ENCODE results near the gene SCT. TPM values are rescaled to one million over a fixed set of nuclear protein-coding genes. Genes with fewer than 3 reads are reported as not detected.

The SCT gene, protein sequence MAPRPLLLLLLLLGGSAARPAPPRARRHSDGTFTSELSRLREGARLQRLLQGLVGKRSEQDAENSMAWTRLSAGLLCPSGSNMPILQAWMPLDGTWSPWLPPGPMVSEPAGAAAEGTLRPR
- not detected in 2 replicates for total RNA-seq
- not detected in 2 replicates for polyA plus RNA-seq
- not detected in 2 replicates for polyA plus RNA-seq (2012)
- not detected in 2 replicates for polyA minus RNA-seq (ENCODE audit: low replicate concordance)

DNA sequence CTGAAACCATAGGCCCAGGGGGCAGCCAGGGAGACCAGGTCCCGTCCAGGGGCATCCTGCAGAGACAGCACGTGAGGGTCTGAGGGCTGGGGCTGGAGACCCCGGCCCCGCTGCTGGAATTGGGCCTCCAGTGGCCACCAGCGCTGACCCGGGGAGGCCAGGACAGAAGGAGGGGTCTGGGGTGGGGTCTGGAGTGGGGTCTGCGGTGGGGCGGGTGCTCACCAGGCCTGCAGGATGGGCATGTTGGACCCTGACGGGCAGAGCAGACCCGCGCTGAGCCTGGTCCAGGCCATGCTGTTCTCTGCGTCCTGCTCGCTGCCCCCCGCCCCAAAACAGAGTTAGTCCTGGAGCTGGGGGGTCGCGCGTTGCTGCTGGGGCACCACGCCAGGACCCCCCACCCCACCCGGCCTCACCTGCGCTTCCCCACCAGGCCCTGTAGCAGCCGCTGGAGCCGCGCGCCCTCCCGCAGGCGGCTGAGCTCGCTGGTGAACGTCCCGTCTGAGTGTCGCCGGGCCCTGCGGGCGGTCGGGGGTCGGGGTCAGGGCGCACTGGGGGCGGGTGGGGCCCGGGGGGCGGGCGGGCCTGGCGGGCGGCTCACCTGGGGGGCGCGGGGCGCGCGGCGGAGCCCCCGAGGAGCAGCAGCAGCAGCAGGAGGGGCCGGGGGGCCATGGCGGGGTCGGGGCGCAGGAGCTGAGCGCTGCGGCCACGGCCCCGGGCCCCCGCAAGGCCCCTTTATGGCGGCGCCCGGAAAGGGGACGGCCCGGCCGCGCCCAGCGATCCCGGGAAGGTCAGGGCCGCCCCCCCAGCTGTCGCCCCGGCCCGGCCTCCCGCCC, at the start of gene SCT:
TSS of gene SCT (minus strand) at position 707 of the 833 bp plus-strand sequence. CDS start at position 669, 38 bp downstream.
- TF ChIP-seq EZH2 (IDR thresholded peaks at IDR 0.05; ENCODE audit: low read length, missing control alignments) = no peak
- TF ChIP-seq, protein P1, sequence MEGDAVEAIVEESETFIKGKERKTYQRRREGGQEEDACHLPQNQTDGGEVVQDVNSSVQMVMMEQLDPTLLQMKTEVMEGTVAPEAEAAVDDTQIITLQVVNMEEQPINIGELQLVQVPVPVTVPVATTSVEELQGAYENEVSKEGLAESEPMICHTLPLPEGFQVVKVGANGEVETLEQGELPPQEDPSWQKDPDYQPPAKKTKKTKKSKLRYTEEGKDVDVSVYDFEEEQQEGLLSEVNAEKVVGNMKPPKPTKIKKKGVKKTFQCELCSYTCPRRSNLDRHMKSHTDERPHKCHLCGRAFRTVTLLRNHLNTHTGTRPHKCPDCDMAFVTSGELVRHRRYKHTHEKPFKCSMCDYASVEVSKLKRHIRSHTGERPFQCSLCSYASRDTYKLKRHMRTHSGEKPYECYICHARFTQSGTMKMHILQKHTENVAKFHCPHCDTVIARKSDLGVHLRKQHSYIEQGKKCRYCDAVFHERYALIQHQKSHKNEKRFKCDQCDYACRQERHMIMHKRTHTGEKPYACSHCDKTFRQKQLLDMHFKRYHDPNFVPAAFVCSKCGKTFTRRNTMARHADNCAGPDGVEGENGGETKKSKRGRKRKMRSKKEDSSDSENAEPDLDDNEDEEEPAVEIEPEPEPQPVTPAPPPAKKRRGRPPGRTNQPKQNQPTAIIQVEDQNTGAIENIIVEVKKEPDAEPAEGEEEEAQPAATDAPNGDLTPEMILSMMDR (conservative IDR thresholded peaks at IDR 0.05 in 1 of 2, IDR thresholded peaks at IDR 0.05 in 1 of 2; ENCODE audit: low read depth in 1 of 2, low read length in 2 of 2) = no peak
- H3K4me2 ChIP-seq (ENCODE audit: extremely low read depth, insufficient read depth, low read length) = no peak within 1 kb of the TSS

DNA sequence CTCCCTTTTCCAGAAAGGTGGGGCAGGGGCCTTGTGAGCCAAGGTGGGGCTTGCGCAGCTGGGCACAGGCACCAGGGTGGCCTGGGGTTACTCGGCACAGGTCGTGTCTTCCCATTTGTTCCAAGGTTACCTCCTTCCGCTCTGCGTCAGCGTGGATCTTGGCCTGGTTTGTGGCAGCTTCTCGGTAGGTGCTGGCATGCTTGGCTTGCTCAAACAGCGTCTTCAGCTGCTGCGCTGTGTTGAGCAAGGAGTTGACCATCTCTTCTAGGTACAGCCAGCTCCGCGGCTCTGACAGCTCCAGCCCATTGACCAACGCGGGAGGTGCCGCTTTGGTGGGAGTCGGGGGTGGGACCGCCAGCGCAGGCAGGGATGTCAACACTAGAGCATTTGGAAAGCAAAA, 47.4 kb upstream of the SCT start:
- Histone ChIP-seq H3K79me2 (ENCODE audit: control insufficient read depth, insufficient read depth, low read length) (no peaks in the 10 kb centered on the region), H3K9me3 (ENCODE audit: control insufficient read depth, insufficient read depth, low read depth, low read length) (no peaks in the 10 kb centered on the region), H3K27me3 (ENCODE audit: control insufficient read depth, insufficient read depth, low read length) (no peaks in the 10 kb centered on the region), H3K9ac (ENCODE audit: insufficient read depth, low read length) (no peak overlapping the region), H3K4me3 (replicated peaks in 1 of 4; ENCODE audit: control extremely low read depth in 1 of 4, insufficient read depth in 1 of 4, low read depth in 3 of 4, low read length in 4 of 4) (no peak overlapping the region), H3K27ac (ENCODE audit: insufficient read depth, low read length) (no peak overlapping the region), H3K4me1 (ENCODE audit: control insufficient read depth, extremely low read depth, insufficient read depth, low read length) (no peaks in the 10 kb centered on the region), H2AFZ (ENCODE audit: low read length) (no peak overlapping the region), H3K36me3 (ENCODE audit: control insufficient read depth, insufficient read depth, low read length) (peaks cover 10% of the 10 kb centered on the region), H3K4me2 (ENCODE audit: extremely low read depth, insufficient read depth, low read length) (no peak overlapping the region), H4K20me1 (ENCODE audit: control insufficient read depth, extremely low read depth, insufficient read depth, low read length) (no peaks in the 10 kb centered on the region)
- DNase-seq (ENCODE audit: low read depth in 2 of 2) = no peak
- TF ChIP-seq, protein P1 (conservative IDR thresholded peaks at IDR 0.05 in 1 of 2, IDR thresholded peaks at IDR 0.05 in 1 of 2; ENCODE audit: low read depth in 1 of 2, low read length in 2 of 2) = no peak
- no peak for TF ChIP-seq EZH2 (IDR thresholded peaks at IDR 0.05; ENCODE audit: low read length, missing control alignments)

More for the DNA sequence above, at the start of gene SCT:
- Histone ChIP-seq H3K36me3 (ENCODE audit: control insufficient read depth, insufficient read depth, low read length) (no peaks in the 10 kb centered on the region), H3K27me3 (ENCODE audit: control insufficient read depth, insufficient read depth, low read length) (no peaks in the 10 kb centered on the region), H3K4me3 (replicated peaks in 1 of 4; ENCODE audit: control extremely low read depth in 1 of 4, insufficient read depth in 1 of 4, low read depth in 3 of 4, low read length in 4 of 4) (no peak within 1 kb of the TSS), H2AFZ (ENCODE audit: low read length) (no peak within 1 kb of the TSS), H3K9ac (ENCODE audit: insufficient read depth, low read length) (no peak within 1 kb of the TSS), H3K9me3 (ENCODE audit: control insufficient read depth, insufficient read depth, low read depth, low read length) (no peaks in the 10 kb centered on the region), H3K79me2 (ENCODE audit: control insufficient read depth, insufficient read depth, low read length) (no peaks in the 10 kb centered on the region), H3K27ac (ENCODE audit: insufficient read depth, low read length) (no peak within 1 kb of the TSS), H3K4me1 (ENCODE audit: control insufficient read depth, extremely low read depth, insufficient read depth, low read length) (peaks cover 2% of the 10 kb centered on the region), H4K20me1 (ENCODE audit: control insufficient read depth, extremely low read depth, insufficient read depth, low read length) (no peaks in the 10 kb centered on the region)
- DNase-seq (ENCODE audit: low read depth in 2 of 2) = no peak

DNA sequence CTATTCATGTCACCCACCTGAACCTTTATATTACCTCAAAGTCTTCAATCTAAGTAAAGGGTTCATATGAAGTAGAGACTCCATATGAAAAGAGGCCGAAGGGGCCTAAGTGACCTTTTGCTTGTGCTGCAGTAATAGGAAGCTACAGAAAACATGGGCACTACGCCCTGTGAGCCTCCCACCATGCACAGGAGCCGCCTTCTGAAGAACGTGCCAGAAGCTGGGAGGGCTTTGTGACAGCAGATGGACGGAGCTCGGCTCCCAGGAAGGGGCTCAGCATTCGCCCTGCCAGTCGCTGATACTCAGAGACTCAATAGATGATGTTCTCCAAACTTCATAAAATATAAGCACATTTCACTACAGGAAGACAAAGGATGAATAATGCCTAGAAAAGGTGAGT, 46.9 kb upstream of the SCT start:
- Histone ChIP-seq H3K4me2 (ENCODE audit: extremely low read depth, insufficient read depth, low read length) (no peak overlapping the region), H3K27me3 (ENCODE audit: control insufficient read depth, insufficient read depth, low read length) (no peaks in the 10 kb centered on the region), H3K4me3 (replicated peaks in 1 of 4; ENCODE audit: control extremely low read depth in 1 of 4, insufficient read depth in 1 of 4, low read depth in 3 of 4, low read length in 4 of 4) (no peak overlapping the region), H3K9me3 (ENCODE audit: control insufficient read depth, insufficient read depth, low read depth, low read length) (no peaks in the 10 kb centered on the region), H3K27ac (ENCODE audit: insufficient read depth, low read length) (no peak overlapping the region), H2AFZ (ENCODE audit: low read length) (no peak overlapping the region), H3K4me1 (ENCODE audit: control insufficient read depth, extremely low read depth, insufficient read depth, low read length) (no peaks in the 10 kb centered on the region), H3K79me2 (ENCODE audit: control insufficient read depth, insufficient read depth, low read length) (no peaks in the 10 kb centered on the region), H3K9ac (ENCODE audit: insufficient read depth, low read length) (no peak overlapping the region), H4K20me1 (ENCODE audit: control insufficient read depth, extremely low read depth, insufficient read depth, low read length) (no peaks in the 10 kb centered on the region), H3K36me3 (ENCODE audit: control insufficient read depth, insufficient read depth, low read length) (peaks cover 9% of the 10 kb centered on the region)
- DNase-seq (ENCODE audit: low read depth in 2 of 2) = no peak
- TF ChIP-seq, protein P1 (conservative IDR thresholded peaks at IDR 0.05 in 1 of 2, IDR thresholded peaks at IDR 0.05 in 1 of 2; ENCODE audit: low read depth in 1 of 2, low read length in 2 of 2) = no peak
- no peak for TF ChIP-seq EZH2 (IDR thresholded peaks at IDR 0.05; ENCODE audit: low read length, missing control alignments)

All from fibroblast of lung (primary cell).